Omental fat pad (tissue), 4 donors: ENCODE data around the gene CTBP2. TPM values are rescaled to one million over a fixed set of nuclear protein-coding genes. Genes with fewer than 3 reads are reported as not detected.
A peak's percentile ranks its signal among the peaks of the same experiment; 100 is the strongest.

ENCODE experiments used
- ATAC-seq: fragments of 150-250 bp; one replicate; pipeline ENCODE4 v1.9.1; 2016; ENCODE audit warnings: mild to moderate bottlenecking, moderate library complexity; ENCODE audit not compliant: low FRiP score
- DNase-seq: peaks from one replicate; pipeline ENCODE4 v3.0.0-alpha.2; 2019; ENCODE audit warnings: low spot score
- total RNA-seq, 4 donors: library from RNA; depleted of rRNA; stranded (reverse); fragments of >200 nt; gene quantifications; one replicate each; pipeline ENCODE4 v1.1.0, GENCODE V29; 2016
- TF ChIP-seq, protein P1 (sequence below), 3 donors: fragments of 450-650 bp; IDR thresholded peaks; one replicate each; pipeline ENCODE4 v1.5.1; 2016 to 2017; ENCODE audit warnings: antibody characterized with exemption in 3 of 3, mild to moderate bottlenecking in 3 of 3, moderate library complexity in 2 of 3

The CTBP2 gene
- total RNA-seq, 4 donors from 2014 or later, result 29.4 to 58.6 (median 46.2) TPM

DNA sequence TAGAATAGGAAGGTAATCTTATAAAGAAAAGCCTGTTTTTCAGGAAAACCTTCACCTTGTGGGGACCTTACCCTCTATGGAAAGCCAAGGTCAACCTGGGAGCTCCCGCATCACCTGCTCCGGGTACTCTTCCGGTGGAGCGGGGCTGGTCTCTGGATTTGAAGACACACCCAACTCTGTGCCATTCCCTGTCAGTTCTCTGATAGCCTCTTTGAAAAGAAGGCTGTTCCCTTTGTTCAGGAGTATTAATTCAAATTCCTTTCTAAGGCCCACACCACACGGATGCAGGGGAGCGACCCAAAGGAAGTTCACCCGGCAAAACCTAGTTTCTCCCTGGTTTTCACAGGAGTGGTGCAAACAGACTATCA is 10.7 kb downstream of the CTBP2 start:
- DNase-seq (no peak), ATAC-seq (no peak)
- TF ChIP-seq, protein P1, sequence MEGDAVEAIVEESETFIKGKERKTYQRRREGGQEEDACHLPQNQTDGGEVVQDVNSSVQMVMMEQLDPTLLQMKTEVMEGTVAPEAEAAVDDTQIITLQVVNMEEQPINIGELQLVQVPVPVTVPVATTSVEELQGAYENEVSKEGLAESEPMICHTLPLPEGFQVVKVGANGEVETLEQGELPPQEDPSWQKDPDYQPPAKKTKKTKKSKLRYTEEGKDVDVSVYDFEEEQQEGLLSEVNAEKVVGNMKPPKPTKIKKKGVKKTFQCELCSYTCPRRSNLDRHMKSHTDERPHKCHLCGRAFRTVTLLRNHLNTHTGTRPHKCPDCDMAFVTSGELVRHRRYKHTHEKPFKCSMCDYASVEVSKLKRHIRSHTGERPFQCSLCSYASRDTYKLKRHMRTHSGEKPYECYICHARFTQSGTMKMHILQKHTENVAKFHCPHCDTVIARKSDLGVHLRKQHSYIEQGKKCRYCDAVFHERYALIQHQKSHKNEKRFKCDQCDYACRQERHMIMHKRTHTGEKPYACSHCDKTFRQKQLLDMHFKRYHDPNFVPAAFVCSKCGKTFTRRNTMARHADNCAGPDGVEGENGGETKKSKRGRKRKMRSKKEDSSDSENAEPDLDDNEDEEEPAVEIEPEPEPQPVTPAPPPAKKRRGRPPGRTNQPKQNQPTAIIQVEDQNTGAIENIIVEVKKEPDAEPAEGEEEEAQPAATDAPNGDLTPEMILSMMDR (IDR thresholded peaks at IDR 0.05), result no peak

DNA sequence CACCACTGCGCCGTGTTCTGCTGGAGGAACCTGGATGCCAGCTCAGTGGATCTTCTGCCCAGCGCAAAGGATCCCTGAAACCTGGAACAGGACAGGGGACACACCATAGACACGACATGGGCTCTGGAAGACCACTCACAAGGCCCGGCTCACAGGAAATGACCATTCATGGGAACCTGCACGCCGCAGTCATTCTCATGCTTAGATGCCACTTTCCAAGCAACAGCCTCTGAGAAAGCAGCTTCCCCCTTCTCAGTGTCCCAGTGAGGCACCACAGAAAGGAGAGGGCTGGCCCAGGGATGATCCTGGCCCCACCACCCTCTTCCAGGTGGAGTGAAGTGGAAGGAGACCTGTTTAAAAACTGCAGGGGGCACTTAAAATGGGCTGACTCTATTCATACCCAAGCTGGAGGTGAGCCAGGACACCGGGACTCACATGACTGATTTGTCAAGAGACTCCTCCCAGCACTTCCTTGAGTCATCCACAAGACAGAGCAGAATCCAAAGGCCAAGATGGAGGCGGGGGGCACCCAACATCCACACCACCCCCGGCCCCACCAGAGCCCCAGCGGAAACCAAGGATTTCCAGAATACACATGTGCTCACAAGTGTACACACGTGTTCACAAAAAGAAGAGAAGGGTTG is 11.2 kb downstream of the CTBP2 start:
- ATAC-seq (no peak), DNase-seq (peak; percentile 85)
- TF ChIP-seq, protein P1 (IDR thresholded peaks at IDR 0.05), result no peak

DNA sequence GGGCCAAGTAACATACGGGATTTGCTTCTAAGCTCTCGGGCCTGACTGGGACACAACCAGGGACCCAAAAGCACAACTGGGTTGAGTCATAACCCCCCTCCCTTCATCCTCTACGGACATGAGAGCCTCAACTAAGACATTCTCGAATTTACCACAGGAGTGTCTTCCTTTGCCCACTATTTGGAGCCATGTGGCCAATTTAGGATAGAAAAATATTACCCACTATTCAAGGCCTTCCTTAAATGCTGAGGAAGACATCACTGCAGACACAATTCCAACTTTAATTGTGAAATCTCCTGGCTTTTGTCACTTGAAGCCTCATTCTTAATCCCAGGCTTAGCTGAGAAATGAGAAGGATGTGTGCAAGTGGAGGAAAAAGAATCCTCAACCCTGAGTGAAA is 11.8 kb downstream of the CTBP2 start:
- no peak for DNase-seq
- no peak for ATAC-seq
- TF ChIP-seq, protein P1 (IDR thresholded peaks at IDR 0.05), result no peak

DNA sequence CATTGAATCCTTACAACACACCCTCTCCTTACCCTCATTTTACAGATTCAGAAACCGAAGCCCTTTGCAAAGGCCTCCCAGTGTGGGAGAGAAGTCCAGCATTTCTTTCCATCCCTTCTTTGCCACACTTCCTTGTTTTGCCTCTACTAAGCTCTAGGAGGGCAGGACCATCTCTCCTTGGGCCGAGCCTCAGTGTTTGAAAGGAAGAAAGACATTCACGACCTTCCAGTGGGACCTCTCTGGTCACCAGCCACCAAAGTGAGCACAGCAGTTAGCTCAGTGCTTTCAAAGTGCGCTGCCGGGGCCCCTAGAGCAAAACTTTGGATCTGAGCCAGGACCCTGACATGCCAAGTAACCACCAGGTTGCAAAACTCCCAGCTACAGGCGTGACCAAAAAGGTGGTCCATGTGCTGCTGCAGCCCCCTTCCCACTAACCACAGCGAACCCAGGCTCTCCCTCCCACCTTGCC is 12.4 kb downstream of the CTBP2 start:
- no peak for ATAC-seq
- DNase-seq, result no peak
- TF ChIP-seq, protein P1 (IDR thresholded peaks at IDR 0.05), result no peak

DNA sequence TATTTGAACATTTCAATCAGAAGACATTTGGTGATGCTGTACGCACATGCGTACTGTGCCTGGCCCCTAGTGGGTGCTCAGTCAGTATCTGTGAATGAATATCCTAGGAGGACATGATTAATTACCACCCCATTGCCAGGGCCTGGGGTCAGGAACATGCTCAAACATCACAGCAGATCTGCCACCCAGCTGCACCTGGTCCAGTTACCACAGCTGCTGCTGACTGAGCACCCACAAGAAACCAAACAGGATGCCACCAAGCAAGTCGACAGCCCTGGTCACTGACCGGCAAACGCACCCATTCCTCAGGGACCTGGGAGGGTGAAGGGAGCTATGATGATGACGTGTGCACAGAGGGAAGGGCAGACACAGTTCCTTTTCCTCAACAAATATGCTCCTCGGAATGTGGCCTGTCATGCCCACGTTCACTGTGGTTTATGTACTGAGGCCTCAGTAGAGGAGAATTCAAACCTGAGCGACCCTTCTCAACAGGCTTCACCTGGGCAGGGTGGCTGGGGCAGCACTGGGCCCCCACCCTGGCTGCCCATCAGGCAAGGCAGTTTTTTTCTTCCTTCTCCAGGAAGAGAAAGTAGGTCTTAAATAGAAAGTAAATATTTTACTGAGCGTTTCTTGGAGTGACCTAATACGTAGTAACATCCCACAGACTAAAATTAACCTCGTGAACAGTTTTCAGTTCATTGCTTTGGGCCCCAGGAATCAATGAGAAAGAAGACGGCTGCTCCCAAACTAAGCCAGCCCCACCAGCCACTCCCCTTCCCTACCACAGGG is 13.4 kb downstream of the CTBP2 start:
- TF ChIP-seq, protein P1 (IDR thresholded peaks at IDR 0.05), result no peak
- no peak for DNase-seq
- ATAC-seq, result peak; percentile 41

DNA sequence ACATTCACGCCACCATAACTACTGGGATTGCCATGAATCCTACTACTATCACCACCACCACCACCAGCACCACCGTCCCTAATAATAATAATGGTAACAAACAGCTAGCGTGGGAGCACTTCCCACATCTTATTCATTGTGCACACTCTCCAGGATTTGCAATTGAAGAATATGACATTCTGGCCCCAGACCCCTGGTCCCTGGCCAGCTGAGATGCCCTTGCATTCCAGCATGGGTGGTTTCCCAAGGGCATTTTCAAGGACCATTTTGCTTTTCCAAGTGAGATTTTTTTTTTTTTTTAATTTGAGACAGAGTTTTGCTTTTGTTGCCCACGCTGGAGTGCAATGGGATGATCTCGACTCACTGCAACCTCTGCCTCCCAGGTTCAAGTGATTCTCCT is 14.7 kb downstream of the CTBP2 start:
- ATAC-seq (no peak), DNase-seq (no peak)
- TF ChIP-seq, protein P1 (IDR thresholded peaks at IDR 0.05), result no peak
